ENCODE measurements around the gene SLC51B.
"Not testable (repeated sequence)": the region's sequence is repeated elsewhere in the genome, so short reads cannot be mapped to it uniquely, and the experiment has no call there.

The SLC51B gene

DNA sequence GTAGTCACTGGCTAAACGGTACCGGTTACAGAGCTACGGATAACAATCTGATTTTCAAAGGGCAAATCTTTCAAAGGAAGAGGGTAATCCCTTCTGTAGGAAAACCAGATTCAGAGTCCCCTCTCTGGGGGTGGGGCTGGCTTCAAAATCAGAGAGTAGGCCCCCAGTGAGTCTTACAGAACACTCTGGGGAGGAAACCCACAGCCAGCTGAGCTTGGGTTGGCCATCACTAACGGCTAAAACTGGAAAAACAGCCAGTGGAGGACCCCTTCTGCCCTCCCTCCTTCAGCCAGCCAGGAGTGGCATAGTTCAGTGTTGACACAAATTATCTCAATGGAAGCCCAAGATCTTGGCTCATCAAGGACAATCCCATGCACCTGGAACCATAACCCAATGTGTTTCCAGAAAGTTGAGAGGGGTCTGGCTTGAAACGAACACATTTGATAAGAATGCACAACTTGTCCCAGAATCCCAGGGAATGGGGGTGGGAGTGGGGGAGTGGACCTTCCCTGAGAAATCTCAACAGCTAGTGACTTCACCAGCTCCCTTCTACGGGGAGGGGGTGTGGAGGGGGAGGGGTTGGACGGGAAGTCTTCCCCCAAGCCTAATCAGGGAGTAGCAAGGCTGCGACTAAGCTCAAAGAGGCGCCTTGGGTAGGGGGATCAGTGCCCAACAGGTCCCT, 21.6 kb downstream of the SLC51B start:
- no peak for DNase-seq
- Mint-ChIP-seq H3K36me3 (ENCODE audit: low read depth) (no peaks in the 10 kb centered on the region), H3K27ac (no peak overlapping the region), H3K27me3 (peaks cover 48% of the 10 kb centered on the region), H3K4me3 (no peak overlapping the region), H3K9me3 (no peaks in the 10 kb centered on the region), H3K4me1 (ENCODE audit: low read depth) (peaks cover 6% of the 10 kb centered on the region)

GRCh38 chr15:65067317-65067644, 22.1 kb downstream of the SLC51B start:
- Mint-ChIP-seq H3K27me3 (peaks cover 48% of the 10 kb centered on the region), H3K4me1 (ENCODE audit: low read depth) (peaks cover 6% of the 10 kb centered on the region), H3K27ac (no peak overlapping the region), H3K36me3 (ENCODE audit: low read depth) (no peaks in the 10 kb centered on the region), H3K4me3 (no peak overlapping the region), H3K9me3 (no peaks in the 10 kb centered on the region)
- no peak for DNase-seq

- Mint-ChIP-seq H3K27me3 (peaks cover 48% of the 10 kb centered on the region), H3K4me3 (peak within 1 kb of the TSS; percentile 36), H3K9me3 (no peaks in the 10 kb centered on the region), H3K36me3 (ENCODE audit: low read depth) (no peaks in the 10 kb centered on the region), H3K4me1 (ENCODE audit: low read depth) (peaks cover 6% of the 10 kb centered on the region), H3K27ac (no peak within 1 kb of the TSS)
- DNase-seq, result no peak
These were observed 22.6 kb downstream of the SLC51B start, which contains the start of gene RASL12 for GRCh38 chr15:65067645-65068402. RASL12 (minus strand) TSS chr15:65067991; CDS start chr15:65067835, 156 bp downstream.

- Mint-ChIP-seq H3K27me3 (peaks cover 48% of the 10 kb centered on the region), H3K4me1 (ENCODE audit: low read depth) (peaks cover 6% of the 10 kb centered on the region), H3K36me3 (ENCODE audit: low read depth) (no peaks in the 10 kb centered on the region), H3K9me3 (no peaks in the 10 kb centered on the region), H3K27ac (no peak overlapping the region), H3K4me3 (peak overlapping the region; percentile 36)
- no peak for DNase-seq
These were observed 23.2 kb downstream of the SLC51B start for GRCh38 chr15:65068403-65068788.

- H3K4me3 Mint-ChIP-seq, result no peak overlapping the region
- H3K36me3 Mint-ChIP-seq (ENCODE audit: low read depth), result no peaks in the 10 kb centered on the region
- H3K27ac Mint-ChIP-seq, result no peak overlapping the region
- H3K27me3 Mint-ChIP-seq, result peaks cover 48% of the 10 kb centered on the region
- H3K4me1 Mint-ChIP-seq (ENCODE audit: low read depth), result peaks cover 6% of the 10 kb centered on the region
- DNase-seq, result no peak
- no peaks in the 10 kb centered on the region for H3K9me3 Mint-ChIP-seq
These were observed 24.0 kb downstream of the SLC51B start for GRCh38 chr15:65069179-65069578.

DNA sequence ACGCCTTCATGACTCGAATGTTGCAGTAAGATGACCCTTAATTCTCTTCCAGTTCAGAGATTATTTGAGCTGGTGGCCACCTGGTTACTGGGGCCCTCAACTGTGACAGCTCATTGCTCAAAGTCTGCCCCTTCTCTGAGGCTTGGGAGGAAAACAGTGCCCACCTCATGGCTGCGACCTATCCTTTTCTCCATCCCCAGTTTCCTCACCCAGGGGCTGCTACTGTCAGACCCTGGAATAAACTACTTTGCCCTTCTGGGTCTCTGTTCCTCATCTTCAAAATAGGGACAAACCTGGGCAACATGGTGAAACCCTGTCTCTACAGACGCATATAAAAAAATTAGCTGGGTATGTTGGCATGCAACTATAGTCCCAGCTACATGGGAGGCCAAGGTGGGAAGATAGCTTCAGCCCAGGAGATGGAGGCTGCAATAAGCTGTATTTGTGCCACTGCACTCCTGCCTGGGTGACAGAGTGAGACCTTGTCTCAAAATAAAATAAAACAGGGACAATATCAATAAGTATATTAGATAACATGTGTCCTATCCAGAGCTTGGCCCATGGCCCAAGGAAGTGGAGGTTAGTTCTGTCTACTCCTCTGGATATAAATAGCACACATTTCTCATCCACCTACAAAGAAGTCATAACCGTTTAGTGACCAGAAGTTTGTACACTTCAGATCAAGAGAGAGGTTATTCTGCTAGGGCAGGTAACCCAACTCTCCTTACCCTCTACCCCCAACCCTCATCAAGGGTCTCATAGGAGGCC, 24.8 kb downstream of the SLC51B start:
- H3K27me3 Mint-ChIP-seq, result peaks cover 46% of the 10 kb centered on the region
- peaks cover 6% of the 10 kb centered on the region for H3K4me1 Mint-ChIP-seq (ENCODE audit: low read depth)
- no peaks in the 10 kb centered on the region for H3K36me3 Mint-ChIP-seq (ENCODE audit: low read depth)
- no peak overlapping the region for H3K27ac Mint-ChIP-seq
- no peak for DNase-seq
- H3K4me3 Mint-ChIP-seq, result no peak overlapping the region
- H3K9me3 Mint-ChIP-seq, result no peaks in the 10 kb centered on the region

DNA sequence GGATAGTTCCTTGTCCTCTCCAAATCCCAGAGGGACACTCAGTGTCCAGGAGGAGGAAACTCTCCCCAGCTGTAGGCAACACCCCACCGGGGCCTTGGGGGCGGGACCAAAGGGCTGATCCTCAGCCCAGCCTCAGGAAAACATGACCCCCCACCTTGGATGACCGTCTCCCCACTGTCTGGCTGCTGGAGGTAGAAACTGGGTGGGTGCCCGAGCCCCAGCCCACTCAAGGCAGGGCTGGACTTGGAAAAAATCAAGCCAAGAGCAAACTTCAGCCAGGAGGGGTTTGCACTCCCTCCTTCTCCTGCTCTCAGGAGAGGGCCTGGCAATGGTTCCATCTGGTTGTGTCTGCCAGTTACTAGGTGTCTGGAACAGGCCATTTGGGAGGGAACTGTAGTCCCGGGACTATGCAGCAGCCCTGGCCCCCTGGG, 26.2 kb downstream of the SLC51B start:
- H3K27me3 Mint-ChIP-seq, result peaks cover 39% of the 10 kb centered on the region
- H3K27ac Mint-ChIP-seq, result no peak overlapping the region
- no peak for DNase-seq
- H3K9me3 Mint-ChIP-seq, result no peaks in the 10 kb centered on the region
- H3K4me1 Mint-ChIP-seq (ENCODE audit: low read depth), result peaks cover 6% of the 10 kb centered on the region
- no peak overlapping the region for H3K4me3 Mint-ChIP-seq
- H3K36me3 Mint-ChIP-seq (ENCODE audit: low read depth), result no peaks in the 10 kb centered on the region

- Mint-ChIP-seq H3K27ac (no peak overlapping the region), H3K4me3 (no peak overlapping the region), H3K4me1 (ENCODE audit: low read depth) (peaks cover 6% of the 10 kb centered on the region), H3K36me3 (ENCODE audit: low read depth) (no peaks in the 10 kb centered on the region), H3K9me3 (no peaks in the 10 kb centered on the region), H3K27me3 (peaks cover 35% of the 10 kb centered on the region)
- no peak for DNase-seq
These were observed 26.8 kb downstream of the SLC51B start for GRCh38 chr15:65072027-65072426.

DNA sequence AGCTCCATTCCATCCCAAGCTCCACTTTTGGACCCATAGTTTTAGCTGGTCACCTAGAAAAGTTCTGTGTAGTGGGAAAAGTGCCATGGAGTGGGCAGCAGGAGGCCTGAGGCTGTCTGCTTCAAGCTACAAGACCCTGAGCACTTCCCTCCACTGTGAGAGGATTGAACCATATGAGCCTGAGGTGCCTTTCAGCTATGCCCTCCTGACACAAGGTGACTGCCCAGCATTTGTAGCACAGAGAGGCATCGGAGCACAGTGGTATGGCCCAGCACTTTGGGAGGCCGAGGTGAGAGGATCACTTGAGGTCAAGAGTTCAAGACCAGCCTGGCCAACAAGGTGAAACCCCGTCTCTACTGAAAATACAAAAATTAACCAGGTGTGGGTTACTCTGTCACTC, 27.4 kb downstream of the SLC51B start:
- Mint-ChIP-seq H3K36me3 (ENCODE audit: low read depth) (no peaks in the 10 kb centered on the region), H3K4me3 (no peak overlapping the region), H3K4me1 (ENCODE audit: low read depth) (peaks cover 4% of the 10 kb centered on the region), H3K27me3 (peaks cover 31% of the 10 kb centered on the region), H3K27ac (no peak overlapping the region), H3K9me3 (no peaks in the 10 kb centered on the region)
- DNase-seq, result no peak

DNA sequence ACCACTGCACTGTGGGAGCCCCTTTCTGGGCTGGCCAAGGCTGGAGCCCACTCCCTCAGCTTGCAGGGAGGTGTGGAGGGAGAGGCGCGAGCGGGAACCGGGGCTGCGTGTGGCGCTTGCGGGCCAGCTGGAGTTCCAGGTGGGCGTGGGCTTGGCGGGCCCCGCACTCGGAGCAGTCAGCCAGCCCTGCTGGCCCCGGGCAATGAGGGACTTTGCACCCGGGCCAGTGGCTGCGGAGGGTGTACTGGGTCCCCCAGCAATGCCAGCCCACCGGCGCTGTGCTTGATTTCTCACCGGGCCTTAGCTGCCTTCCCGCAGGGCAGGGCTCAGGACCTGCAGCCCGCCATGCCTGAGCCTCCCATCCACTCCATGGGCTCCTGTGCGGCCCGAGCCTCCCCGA, 29.8 kb downstream of the SLC51B start:
- peaks cover 33% of the 10 kb centered on the region for H3K27me3 Mint-ChIP-seq
- not testable (repeated sequence) for H3K4me3 Mint-ChIP-seq; H3K4me1 Mint-ChIP-seq (ENCODE audit: low read depth); H3K36me3 Mint-ChIP-seq (ENCODE audit: low read depth); DNase-seq; H3K9me3 Mint-ChIP-seq; H3K27ac Mint-ChIP-seq

GRCh38 chr15:65075607-65076395, 30.6 kb downstream of the SLC51B start:
- not testable (repeated sequence) for H3K9me3 Mint-ChIP-seq; DNase-seq; H3K27ac Mint-ChIP-seq; H3K4me3 Mint-ChIP-seq; H3K36me3 Mint-ChIP-seq (ENCODE audit: low read depth); H3K4me1 Mint-ChIP-seq (ENCODE audit: low read depth)
- H3K27me3 Mint-ChIP-seq, result peaks cover 34% of the 10 kb centered on the region

DNA sequence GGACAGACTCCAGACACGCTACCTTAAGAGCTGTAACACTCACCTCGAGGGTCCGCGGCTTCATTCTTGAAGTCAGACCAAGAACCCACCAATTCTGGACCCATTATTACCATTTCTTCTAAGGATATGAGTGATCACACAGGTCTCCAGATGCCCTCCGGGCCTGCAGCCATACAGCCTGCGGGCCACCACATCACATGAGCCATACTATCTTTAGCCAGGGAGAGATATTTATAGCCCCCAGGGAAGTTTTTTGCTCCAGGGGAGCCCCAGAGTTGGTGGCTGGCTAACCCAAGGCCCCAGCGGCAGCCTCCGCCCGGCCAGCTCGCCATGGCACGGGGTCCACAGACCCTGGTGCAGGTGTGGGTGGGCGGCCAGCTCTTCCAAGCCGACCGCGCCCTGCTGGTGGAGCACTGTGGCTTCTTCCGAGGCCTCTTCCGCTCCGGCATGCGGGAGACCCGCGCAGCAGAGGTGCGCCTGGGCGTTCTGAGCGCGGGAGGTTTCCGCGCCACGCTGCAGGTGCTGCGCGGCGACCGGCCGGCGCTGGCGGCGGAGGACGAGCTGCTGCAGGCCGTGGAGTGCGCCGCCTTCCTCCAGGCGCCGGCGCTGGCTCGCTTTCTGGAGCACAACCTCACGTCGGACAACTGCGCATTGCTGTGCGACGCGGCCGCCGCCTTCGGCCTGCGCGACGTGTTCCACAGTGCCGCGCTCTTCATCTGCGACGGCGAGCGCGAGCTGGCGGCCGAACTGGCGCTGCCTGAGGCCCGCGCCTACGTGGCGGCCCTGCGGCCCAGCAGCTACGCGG, 31.5 kb downstream of the SLC51B start, which contains the start of gene KBTBD13:
Gene KBTBD13, plus strand, starts transcription at position 261 of the 805 bp plus-strand sequence. Its CDS starts 70 bp downstream, at position 331.
- Mint-ChIP-seq H3K36me3 (ENCODE audit: low read depth) (no peaks in the 10 kb centered on the region), H3K4me3 (no peak within 1 kb of the TSS), H3K27ac (no peak within 1 kb of the TSS), H3K27me3 (peaks cover 34% of the 10 kb centered on the region), H3K9me3 (no peaks in the 10 kb centered on the region), H3K4me1 (ENCODE audit: low read depth) (peaks cover 6% of the 10 kb centered on the region)
- no peak for DNase-seq

- DNase-seq, result no peak
- no peak overlapping the region for H3K4me3 Mint-ChIP-seq
- no peaks in the 10 kb centered on the region for H3K9me3 Mint-ChIP-seq
- no peak overlapping the region for H3K27ac Mint-ChIP-seq
- peaks cover 38% of the 10 kb centered on the region for H3K27me3 Mint-ChIP-seq
- no peaks in the 10 kb centered on the region for H3K36me3 Mint-ChIP-seq (ENCODE audit: low read depth)
- peaks cover 13% of the 10 kb centered on the region for H3K4me1 Mint-ChIP-seq (ENCODE audit: low read depth)
These were observed 32.2 kb downstream of the SLC51B start for GRCh38 chr15:65077291-65077980.

Data from activated T-cell treated with anti-CD3 and anti-CD28 coated beads, Interleukin-2, amount 50 U/mL, for 24 hours (primary cell).